ENCODE data around the gene LBX1. TPM values are rescaled to one million over a fixed set of nuclear protein-coding genes. Genes with fewer than 3 reads are reported as not detected.

Gene LBX1
- total RNA-seq, 1 donor from 2014 or later = not detected

GRCh38 chr10:101225846-101226421 lies 3.3 kb downstream of the LBX1 start:
- no peak for DNase-seq (ENCODE audit: low read depth in 2 of 2)

GRCh38 chr10:101224910-101225823 lies 4.1 kb downstream of the LBX1 start:
- no peak for DNase-seq (ENCODE audit: low read depth in 2 of 2)

GRCh38 chr10:101224060-101224909 lies 5.0 kb downstream of the LBX1 start:
- no peak for DNase-seq (ENCODE audit: low read depth in 2 of 2)

- DNase-seq (ENCODE audit: low read depth in 2 of 2) = no peak
Observed at GRCh38 chr10:101223274-101224059, 5.8 kb downstream of the LBX1 start.

- DNase-seq (ENCODE audit: low read depth in 2 of 2) = peak in 1 of 2 donors; percentile 17
Observed at GRCh38 chr10:101222683-101223273, 6.5 kb downstream of the LBX1 start.

GRCh38 chr10:101221963-101222531 lies 7.2 kb downstream of the LBX1 start:
- DNase-seq (ENCODE audit: low read depth in 2 of 2) = no peak

GRCh38 chr10:101221549-101221948 lies 7.7 kb downstream of the LBX1 start:
- no peak for DNase-seq (ENCODE audit: low read depth in 2 of 2)

- DNase-seq (ENCODE audit: low read depth in 2 of 2) = no peak
Observed at GRCh38 chr10:101219946-101220451, 9.3 kb downstream of the LBX1 start.

GRCh38 chr10:101219139-101219945 lies 9.9 kb downstream of the LBX1 start:
- no peak for DNase-seq (ENCODE audit: low read depth in 2 of 2)

GRCh38 chr10:101218351-101219138 lies 10.7 kb downstream of the LBX1 start:
- DNase-seq (ENCODE audit: low read depth in 2 of 2) = no peak

- peak in 1 of 2 donors; percentile 62 for DNase-seq (ENCODE audit: low read depth in 2 of 2)
Observed at GRCh38 chr10:101217450-101218281, 11.6 kb downstream of the LBX1 start.

- no peak for DNase-seq (ENCODE audit: low read depth in 2 of 2)
Observed at GRCh38 chr10:101217044-101217425, 12.2 kb downstream of the LBX1 start.

- DNase-seq (ENCODE audit: low read depth in 2 of 2) = no peak
Observed at GRCh38 chr10:101216207-101217043, 12.8 kb downstream of the LBX1 start.

GRCh38 chr10:101215397-101216206 lies 13.7 kb downstream of the LBX1 start:
- no peak for DNase-seq (ENCODE audit: low read depth in 2 of 2)

- DNase-seq (ENCODE audit: low read depth in 2 of 2) = peak; percentile 12 to 61
Observed at GRCh38 chr10:101214446-101215396, 14.5 kb downstream of the LBX1 start.

Measured in dermis microvascular lymphatic vessel endothelial cell (primary cell).